BJ (cell line): ENCODE data around the gene DICER1. TPM values are rescaled to one million over a fixed set of nuclear protein-coding genes. Genes with fewer than 3 reads are reported as not detected.
"Not testable (repeated sequence)": the region's sequence is repeated elsewhere in the genome, so short reads cannot be mapped to it uniquely, and the experiment has no call there.

Experiments
- CTCF ChIA-PET: fragments of 350-600 bp; formaldehyde crosslinking; extraction: SDS; loops from one replicate; lab custom pipeline; 2021; ENCODE audit warnings: antibody characterized with exemption, inconsistent platforms; lab: Yijun Ruan, JAX
- POLR2A ChIA-PET: fragments of 300-600 bp; sonication (Branson Sonifier 250); formaldehyde crosslinking; extraction: SDS; loops from one replicate; lab custom pipeline; 2021; ENCODE audit warnings: antibody characterized with exemption; lab: Charles Lee
- DNase-seq: peaks from one replicate; pipeline ENCODE4 v3.0.0-alpha.2; 2011; ENCODE audit warnings: low read depth
- H3K27me3 ChIP-seq: 2 replicates; pipeline ENCODE4 v1.6.0; 2011; ENCODE audit warnings: low read length; ENCODE audit not compliant: control insufficient read depth, insufficient read depth
- H3K36me3 ChIP-seq: 2 replicates; pipeline ENCODE4 v1.5.1; 2011; ENCODE audit warnings: low read length; ENCODE audit not compliant: control insufficient read depth, insufficient read depth
- H3K4me3 ChIP-seq: 2 replicates; pipeline ENCODE4 v1.5.1; 2011; ENCODE audit warnings: low read depth, mild to moderate bottlenecking, control low read depth, low read length
- CTCF ChIP-seq: IDR thresholded peaks from 2 replicates; pipeline ENCODE4 v1.5.1; 2011; ENCODE audit warnings: low read depth, mild to moderate bottlenecking, control low read depth, inconsistent platforms, low read length, moderate library complexity; ENCODE audit not compliant: insufficient read depth
- polyA plus RNA-seq: library from polyadenylated mRNA; depleted of rRNA; stranded (reverse); fragments of >200 nt; gene quantifications from 2 replicates; pipeline ENCODE4 v1.2.3, GENCODE V29; 2011

DICER1 gene
- polyA plus RNA-seq, 1 experiment, result 15.7 TPM

- CTCF ChIA-PET, result no interaction called here
- DNase-seq, result no peak
Measured at GRCh38 chr14:95184413-95184790, 27.1 kb upstream of the DICER1 start.

GRCh38 chr14:95183532-95184412 is 26.4 kb upstream of the DICER1 start:
- CTCF ChIA-PET, result interaction anchor here (0.6 kb wide), 1 partner anchor 645 kb away, joined by 3 read pairs; no protein-coding TSS in a partner anchor
- DNase-seq, result no peak
- no peak for TF ChIP-seq CTCF
- no peak overlapping the region for H3K4me3 ChIP-seq
- H3K27me3 ChIP-seq, result no peaks in the 10 kb centered on the region
- POLR2A ChIA-PET, result no interaction called here
- H3K36me3 ChIP-seq, result no peaks in the 10 kb centered on the region

More at GRCh38 chr14:95184413-95184790, 27.1 kb upstream of the DICER1 start:
- Histone ChIP-seq H3K27me3 (no peaks in the 10 kb centered on the region), H3K4me3 (no peak overlapping the region), H3K36me3 (no peaks in the 10 kb centered on the region)
- no peak for TF ChIP-seq CTCF
- POLR2A ChIA-PET, result no interaction called here

GRCh38 chr14:95183082-95183481 is 25.8 kb upstream of the DICER1 start:
- no peak for TF ChIP-seq CTCF
- H3K36me3 ChIP-seq, result no peaks in the 10 kb centered on the region
- H3K4me3 ChIP-seq, result no peak overlapping the region
- POLR2A ChIA-PET, result no interaction called here
- CTCF ChIA-PET, result no interaction called here
- H3K27me3 ChIP-seq, result no peaks in the 10 kb centered on the region
- no peak for DNase-seq

- ChIA-PET POLR2A (no interaction called here), CTCF (interaction anchor here (1.2 kb wide), 1 partner anchor 13 kb away, joined by 3 read pairs; no protein-coding TSS in a partner anchor)
- no peaks in the 10 kb centered on the region for H3K36me3 ChIP-seq
- no peaks in the 10 kb centered on the region for H3K27me3 ChIP-seq
- no peak for DNase-seq
- no peak for TF ChIP-seq CTCF
- no peak overlapping the region for H3K4me3 ChIP-seq
Measured at GRCh38 chr14:95182379-95182778, 25.1 kb upstream of the DICER1 start.

GRCh38 chr14:95180966-95181741 is 23.8 kb upstream of the DICER1 start:
- TF ChIP-seq CTCF, result no peak
- Histone ChIP-seq H3K4me3 (no peak overlapping the region), H3K36me3 (no peaks in the 10 kb centered on the region), H3K27me3 (no peaks in the 10 kb centered on the region)
- ChIA-PET POLR2A (no interaction called here), CTCF (interaction anchor here (1.2 kb wide), 1 partner anchor 15 kb away, joined by 3 read pairs; no protein-coding TSS in a partner anchor)
- no peak for DNase-seq

GRCh38 chr14:95175670-95176069 is 18.3 kb upstream of the DICER1 start:
- H3K36me3 ChIP-seq, CTCF ChIA-PET, H3K27me3 ChIP-seq, H3K4me3 ChIP-seq, DNase-seq, POLR2A ChIA-PET: not testable (repeated sequence)
